Parathyroid adenoma (tissue), 2 donors: ENCODE data around the gene INF2.
"Not testable (repeated sequence)": the region's sequence is repeated elsewhere in the genome, so short reads cannot be mapped to it uniquely, and the experiment has no call there.

Source experiments
- H2AFZ ChIP-seq: fragments of 300-600 bp; sonication (generic); one replicate; pipeline ENCODE4 v1.7.0; 2017; ENCODE audit warnings: antibody characterized with exemption, mild to moderate bottlenecking
- H3K27ac ChIP-seq: fragments of 300-600 bp; sonication (generic); one replicate; pipeline ENCODE4 v1.7.0; 2017
- H3K27me3 ChIP-seq: fragments of 300-600 bp; sonication (generic); one replicate; pipeline ENCODE4 v1.7.0; 2017; ENCODE audit warnings: low read length; ENCODE audit not compliant: control insufficient read depth, insufficient read depth
- H3K36me3 ChIP-seq: fragments of 300-600 bp; sonication (generic); one replicate; pipeline ENCODE4 v1.7.0; 2017; ENCODE audit warnings: low read length; ENCODE audit not compliant: control insufficient read depth, insufficient read depth
- H3K4me1 ChIP-seq: fragments of 300-600 bp; sonication (generic); one replicate; pipeline ENCODE4 v1.7.0; 2017; ENCODE audit warnings: control low read depth
- H3K4me2 ChIP-seq: fragments of 300-600 bp; sonication (generic); one replicate; pipeline ENCODE4 v1.7.0; 2017; ENCODE audit warnings: low read length
- H3K4me3 ChIP-seq: fragments of 300-600 bp; sonication (generic); one replicate; pipeline ENCODE4 v1.7.0; 2017; ENCODE audit warnings: low read depth, low read length
- H3K79me2 ChIP-seq: fragments of 300-600 bp; sonication (generic); one replicate; pipeline ENCODE4 v1.7.0; 2017; ENCODE audit warnings: control low read depth
- H3K9ac ChIP-seq: fragments of 300-600 bp; sonication (generic); one replicate; pipeline ENCODE4 v1.7.0; 2017; ENCODE audit warnings: mild to moderate bottlenecking
- H3K9me3 ChIP-seq: fragments of 300-600 bp; sonication (generic); one replicate; pipeline ENCODE4 v1.7.0; 2017; ENCODE audit warnings: low read length; ENCODE audit not compliant: control insufficient read depth
- TF ChIP-seq, protein P1 (sequence below): fragments of 300-600 bp; sonication (generic); IDR thresholded peaks from one replicate; pipeline ENCODE4 v1.7.0; 2017; ENCODE audit warnings: antibody characterized with exemption, mild to moderate bottlenecking
- donor health status: primary hyperparathyroidism.

Gene INF2

DNA sequence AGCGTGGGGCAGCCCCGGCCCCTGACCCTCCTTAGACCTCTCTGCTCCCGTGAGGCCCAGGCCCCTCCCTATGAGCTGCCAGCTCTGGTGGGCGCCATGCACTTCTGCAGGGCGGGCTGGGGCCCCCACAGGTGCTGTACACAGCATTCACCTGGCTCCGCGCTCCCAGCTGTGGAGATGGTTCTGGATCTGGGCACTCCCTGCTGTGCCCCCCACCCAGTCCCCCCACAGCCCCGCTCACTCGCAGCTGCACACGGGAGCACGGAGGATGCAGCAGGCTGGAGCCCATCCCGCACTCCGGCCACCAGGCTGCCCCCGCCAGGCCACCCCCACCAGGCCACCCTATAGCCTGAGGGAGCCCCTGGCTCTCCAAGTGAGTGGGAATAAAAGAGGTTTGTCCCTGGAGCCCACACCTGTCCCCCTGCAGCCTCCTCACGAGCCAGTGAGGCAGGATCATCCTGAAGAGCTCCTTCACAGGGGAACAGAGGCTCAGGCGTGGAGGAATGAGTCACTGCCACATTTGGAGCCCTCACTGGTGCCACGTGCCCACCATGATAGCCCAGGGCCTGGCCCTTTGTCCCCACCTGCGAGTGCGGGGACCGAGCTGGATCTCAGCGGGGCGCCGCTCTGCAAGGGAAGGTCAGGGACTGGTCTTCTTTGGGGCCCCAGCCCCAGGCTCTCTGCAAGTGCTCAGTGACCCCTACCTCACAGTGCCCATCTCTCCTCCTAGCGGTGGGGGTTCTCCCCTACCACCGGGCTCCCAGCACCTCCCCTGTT, 36.5 kb downstream of the INF2 start:
- Histone ChIP-seq H3K27me3 (no peaks in the 10 kb centered on the region), H3K9ac (no peak overlapping the region), H3K9me3 (no peaks in the 10 kb centered on the region), H3K4me3 (no peak overlapping the region), H3K79me2 (no peaks in the 10 kb centered on the region), H2AFZ (no peak overlapping the region), H3K27ac (no peak overlapping the region), H3K4me2 (no peak overlapping the region), H3K4me1 (peaks cover 5% of the 10 kb centered on the region), H3K36me3 (no peaks in the 10 kb centered on the region)
- TF ChIP-seq, protein P1, sequence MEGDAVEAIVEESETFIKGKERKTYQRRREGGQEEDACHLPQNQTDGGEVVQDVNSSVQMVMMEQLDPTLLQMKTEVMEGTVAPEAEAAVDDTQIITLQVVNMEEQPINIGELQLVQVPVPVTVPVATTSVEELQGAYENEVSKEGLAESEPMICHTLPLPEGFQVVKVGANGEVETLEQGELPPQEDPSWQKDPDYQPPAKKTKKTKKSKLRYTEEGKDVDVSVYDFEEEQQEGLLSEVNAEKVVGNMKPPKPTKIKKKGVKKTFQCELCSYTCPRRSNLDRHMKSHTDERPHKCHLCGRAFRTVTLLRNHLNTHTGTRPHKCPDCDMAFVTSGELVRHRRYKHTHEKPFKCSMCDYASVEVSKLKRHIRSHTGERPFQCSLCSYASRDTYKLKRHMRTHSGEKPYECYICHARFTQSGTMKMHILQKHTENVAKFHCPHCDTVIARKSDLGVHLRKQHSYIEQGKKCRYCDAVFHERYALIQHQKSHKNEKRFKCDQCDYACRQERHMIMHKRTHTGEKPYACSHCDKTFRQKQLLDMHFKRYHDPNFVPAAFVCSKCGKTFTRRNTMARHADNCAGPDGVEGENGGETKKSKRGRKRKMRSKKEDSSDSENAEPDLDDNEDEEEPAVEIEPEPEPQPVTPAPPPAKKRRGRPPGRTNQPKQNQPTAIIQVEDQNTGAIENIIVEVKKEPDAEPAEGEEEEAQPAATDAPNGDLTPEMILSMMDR: no peak

DNA sequence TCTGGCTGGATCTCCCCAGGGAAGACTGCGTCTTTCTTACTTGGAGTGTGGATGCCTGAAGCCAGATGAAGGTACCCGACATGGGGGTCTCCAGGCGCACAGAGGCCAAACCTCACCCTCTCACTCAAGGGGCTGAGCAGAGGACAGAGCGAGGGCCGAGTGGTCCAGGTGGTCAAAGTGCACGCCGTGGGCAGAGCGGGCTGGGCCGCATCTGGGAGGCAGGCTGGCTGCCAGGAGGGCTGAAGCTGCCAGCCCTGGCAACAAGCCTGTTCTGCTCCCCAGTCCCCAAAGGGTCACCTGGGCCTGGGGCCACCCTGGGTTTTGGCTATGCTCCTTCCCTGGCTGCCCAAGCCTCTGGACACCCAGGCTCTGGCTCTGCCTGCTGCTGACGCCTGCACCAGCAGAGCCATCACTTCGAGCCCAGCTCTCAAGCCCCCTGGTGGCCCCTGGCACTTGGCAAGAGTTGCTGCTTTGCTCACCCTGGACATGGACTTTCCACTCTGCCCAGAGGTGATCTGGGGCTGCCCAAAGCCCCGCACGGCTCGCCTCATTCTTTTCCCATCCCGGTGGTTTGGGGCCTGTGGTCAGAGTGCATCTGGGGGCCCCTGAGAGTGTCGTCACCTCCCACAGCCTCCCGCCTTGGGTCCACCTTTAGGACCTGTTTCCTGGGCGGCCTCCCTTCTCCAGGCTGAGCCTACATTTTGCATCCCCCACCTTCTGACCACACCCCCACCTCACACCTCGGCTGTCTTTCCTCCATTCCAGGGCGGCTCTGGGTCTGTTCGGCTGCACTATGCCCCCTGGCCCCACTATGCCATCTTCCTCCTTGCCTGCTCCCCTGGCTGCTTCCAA, 37.4 kb downstream of the INF2 start:
- no peak overlapping the region for H3K4me2 ChIP-seq
- no peaks in the 10 kb centered on the region for H3K27me3 ChIP-seq
- H3K79me2 ChIP-seq: no peaks in the 10 kb centered on the region
- H3K9ac ChIP-seq: no peak overlapping the region
- H3K36me3 ChIP-seq: no peaks in the 10 kb centered on the region
- no peaks in the 10 kb centered on the region for H3K9me3 ChIP-seq
- no peak overlapping the region for H2AFZ ChIP-seq
- H3K4me1 ChIP-seq: peaks cover 5% of the 10 kb centered on the region
- H3K4me3 ChIP-seq: no peak overlapping the region
- TF ChIP-seq, protein P1: no peak
- no peak overlapping the region for H3K27ac ChIP-seq

DNA sequence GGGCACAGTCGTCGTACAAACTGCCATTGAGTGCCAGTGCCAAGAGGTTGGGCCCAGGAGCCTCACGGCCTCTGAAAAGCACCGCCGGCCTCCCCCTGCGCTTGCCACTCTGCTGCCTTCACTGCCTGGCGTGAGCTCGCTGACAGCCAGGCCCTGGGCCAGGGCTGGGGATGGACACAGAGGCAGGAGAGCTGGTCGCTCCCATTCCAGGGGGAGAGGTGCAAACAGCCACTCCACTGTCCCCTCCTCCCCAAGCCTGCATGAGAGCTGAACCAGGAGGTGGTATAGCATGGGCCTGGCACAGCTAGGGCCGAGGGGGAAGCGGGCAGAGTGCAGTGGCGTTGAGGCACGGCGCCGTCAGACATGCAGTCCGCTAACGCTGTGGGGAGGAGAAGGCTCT, 39.2 kb downstream of the INF2 start:
- TF ChIP-seq, protein P1: no peak

DNA sequence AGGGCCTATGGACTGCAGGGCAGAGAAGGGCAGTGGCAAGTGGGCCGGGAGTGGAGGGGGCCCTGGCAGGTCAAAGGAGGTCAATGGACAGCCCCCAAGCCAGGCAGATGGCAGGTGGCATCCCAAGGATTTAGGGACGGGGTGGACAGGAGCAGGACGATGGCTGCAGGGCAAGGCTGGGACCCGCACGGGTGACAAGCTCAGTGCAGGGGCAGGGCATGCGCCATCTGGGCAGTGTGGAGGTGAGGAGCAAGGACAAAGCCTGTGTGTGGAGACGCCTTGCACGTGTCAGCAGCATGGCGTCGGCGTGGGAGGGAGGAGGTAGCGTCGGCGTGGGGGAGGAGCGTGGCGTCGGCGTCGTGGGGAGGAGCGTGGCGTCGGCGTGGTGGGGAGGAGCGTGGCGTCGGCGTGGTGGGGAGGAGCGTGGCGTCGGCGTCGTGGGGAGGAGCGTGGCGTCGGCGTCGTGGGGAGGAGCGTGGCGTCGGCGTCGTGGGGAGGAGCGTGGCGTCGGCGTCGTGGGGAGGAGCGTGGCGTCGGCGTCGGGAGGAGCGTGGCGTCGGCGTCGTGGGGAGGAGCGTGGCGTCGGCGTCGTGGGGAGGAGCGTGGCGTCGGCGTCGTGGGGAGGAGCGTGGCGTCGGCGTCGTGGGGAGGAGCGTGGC, 39.9 kb downstream of the INF2 start:
- not testable (repeated sequence) for H3K27ac ChIP-seq, H3K4me2 ChIP-seq, H3K27me3 ChIP-seq, H2AFZ ChIP-seq, H3K36me3 ChIP-seq, H3K79me2 ChIP-seq, H3K9me3 ChIP-seq, H3K9ac ChIP-seq, H3K4me1 ChIP-seq, H3K4me3 ChIP-seq

More for the DNA sequence above, 39.2 kb downstream of the INF2 start:
- peaks cover 5% of the 10 kb centered on the region for H3K4me1 ChIP-seq
- H3K9me3 ChIP-seq: no peaks in the 10 kb centered on the region
- H3K36me3 ChIP-seq: no peaks in the 10 kb centered on the region
- no peak overlapping the region for H3K4me3 ChIP-seq
- H2AFZ ChIP-seq: no peak overlapping the region
- H3K27ac ChIP-seq: no peak overlapping the region
- H3K79me2 ChIP-seq: no peaks in the 10 kb centered on the region
- no peak overlapping the region for H3K4me2 ChIP-seq
- no peaks in the 10 kb centered on the region for H3K27me3 ChIP-seq
- H3K9ac ChIP-seq: no peak overlapping the region

DNA sequence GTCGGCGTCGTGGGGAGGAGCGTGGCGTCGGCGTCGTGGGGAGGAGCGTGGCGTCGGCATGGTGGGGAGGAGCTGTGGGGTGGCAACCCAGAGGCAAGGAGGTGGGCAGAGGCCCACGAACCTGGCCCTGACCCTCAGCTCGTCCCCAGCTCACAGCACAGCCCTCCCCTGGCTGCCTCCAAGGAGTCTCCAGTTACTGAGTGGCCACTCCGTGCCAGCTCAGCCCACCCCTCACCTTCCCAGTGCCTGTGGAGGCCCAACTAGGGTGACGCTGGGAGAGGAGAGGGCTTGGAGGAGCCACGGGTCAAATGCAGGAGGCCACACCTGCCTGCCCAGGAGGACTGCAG, 40.4 kb downstream of the INF2 start:
- no peaks in the 10 kb centered on the region for H3K36me3 ChIP-seq
- no peaks in the 10 kb centered on the region for H3K27me3 ChIP-seq
- H3K27ac ChIP-seq: no peak overlapping the region
- peaks cover 2% of the 10 kb centered on the region for H3K4me1 ChIP-seq
- TF ChIP-seq, protein P1: no peak
- no peak overlapping the region for H3K9ac ChIP-seq
- H3K4me2 ChIP-seq: no peak overlapping the region
- H3K9me3 ChIP-seq: no peaks in the 10 kb centered on the region
- H3K4me3 ChIP-seq: no peak overlapping the region
- no peaks in the 10 kb centered on the region for H3K79me2 ChIP-seq
- no peak overlapping the region for H2AFZ ChIP-seq
